ENCODE results near the gene AHNAK2.

DNA sequence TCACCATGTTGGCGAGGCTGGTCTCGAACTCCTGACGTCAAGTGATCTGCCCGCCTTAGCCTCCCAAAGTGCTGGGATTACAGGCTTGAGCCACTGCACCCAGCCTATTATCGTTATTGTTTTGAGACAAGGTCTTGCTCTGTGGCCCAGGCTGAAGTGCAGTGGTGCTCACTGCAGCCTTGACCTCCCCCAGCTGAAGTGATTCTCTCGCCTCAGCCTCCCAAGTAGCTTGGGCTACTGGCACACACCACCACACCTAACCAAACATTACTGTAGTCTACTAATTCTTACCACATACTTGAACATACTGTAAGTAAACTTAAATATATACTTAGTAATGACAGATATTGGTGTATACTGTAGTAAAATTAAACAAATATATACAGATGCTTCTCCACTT lies 47.3 kb upstream of the AHNAK2 start:
- TF ChIP-seq, protein P1, sequence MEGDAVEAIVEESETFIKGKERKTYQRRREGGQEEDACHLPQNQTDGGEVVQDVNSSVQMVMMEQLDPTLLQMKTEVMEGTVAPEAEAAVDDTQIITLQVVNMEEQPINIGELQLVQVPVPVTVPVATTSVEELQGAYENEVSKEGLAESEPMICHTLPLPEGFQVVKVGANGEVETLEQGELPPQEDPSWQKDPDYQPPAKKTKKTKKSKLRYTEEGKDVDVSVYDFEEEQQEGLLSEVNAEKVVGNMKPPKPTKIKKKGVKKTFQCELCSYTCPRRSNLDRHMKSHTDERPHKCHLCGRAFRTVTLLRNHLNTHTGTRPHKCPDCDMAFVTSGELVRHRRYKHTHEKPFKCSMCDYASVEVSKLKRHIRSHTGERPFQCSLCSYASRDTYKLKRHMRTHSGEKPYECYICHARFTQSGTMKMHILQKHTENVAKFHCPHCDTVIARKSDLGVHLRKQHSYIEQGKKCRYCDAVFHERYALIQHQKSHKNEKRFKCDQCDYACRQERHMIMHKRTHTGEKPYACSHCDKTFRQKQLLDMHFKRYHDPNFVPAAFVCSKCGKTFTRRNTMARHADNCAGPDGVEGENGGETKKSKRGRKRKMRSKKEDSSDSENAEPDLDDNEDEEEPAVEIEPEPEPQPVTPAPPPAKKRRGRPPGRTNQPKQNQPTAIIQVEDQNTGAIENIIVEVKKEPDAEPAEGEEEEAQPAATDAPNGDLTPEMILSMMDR (IDR thresholded peaks at IDR 0.05; ENCODE audit: low read depth, low read length): no peak
- TF ChIP-seq, protein P2, sequence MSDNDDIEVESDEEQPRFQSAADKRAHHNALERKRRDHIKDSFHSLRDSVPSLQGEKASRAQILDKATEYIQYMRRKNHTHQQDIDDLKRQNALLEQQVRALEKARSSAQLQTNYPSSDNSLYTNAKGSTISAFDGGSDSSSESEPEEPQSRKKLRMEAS (IDR thresholded peaks at IDR 0.05; ENCODE audit: low read depth, low read length): no peak
- TF ChIP-seq POLR2A (IDR thresholded peaks at IDR 0.05; ENCODE audit: extremely low read depth, insufficient read length): no peak

Measured in NB4 (cell line).